Peyer's patch (tissue), 4 donors: ENCODE measurements around the gene CBLB.

Experiments
- POLR2A ChIP-seq, 2 donors: fragments of 450-650 bp; IDR thresholded peaks; one replicate each; pipeline ENCODE4 v1.5.1; 2017; ENCODE audit warnings: antibody characterized with exemption in 2 of 2, mild to moderate bottlenecking in 2 of 2, moderate library complexity in 2 of 2
- TF ChIP-seq, protein P1 (sequence below), 6 experiments: fragments of 450-650 bp in 4 of 6; fragments of 200-600 bp in 2 of 6; sonication (generic) in 1 of 6; IDR thresholded peaks; one replicate each; pipeline ENCODE4 v1.5.1; 2017 to 2019; ENCODE audit warnings: antibody characterized with exemption in 6 of 6, mild to moderate bottlenecking in 3 of 6, moderate library complexity in 1 of 6

DNA sequence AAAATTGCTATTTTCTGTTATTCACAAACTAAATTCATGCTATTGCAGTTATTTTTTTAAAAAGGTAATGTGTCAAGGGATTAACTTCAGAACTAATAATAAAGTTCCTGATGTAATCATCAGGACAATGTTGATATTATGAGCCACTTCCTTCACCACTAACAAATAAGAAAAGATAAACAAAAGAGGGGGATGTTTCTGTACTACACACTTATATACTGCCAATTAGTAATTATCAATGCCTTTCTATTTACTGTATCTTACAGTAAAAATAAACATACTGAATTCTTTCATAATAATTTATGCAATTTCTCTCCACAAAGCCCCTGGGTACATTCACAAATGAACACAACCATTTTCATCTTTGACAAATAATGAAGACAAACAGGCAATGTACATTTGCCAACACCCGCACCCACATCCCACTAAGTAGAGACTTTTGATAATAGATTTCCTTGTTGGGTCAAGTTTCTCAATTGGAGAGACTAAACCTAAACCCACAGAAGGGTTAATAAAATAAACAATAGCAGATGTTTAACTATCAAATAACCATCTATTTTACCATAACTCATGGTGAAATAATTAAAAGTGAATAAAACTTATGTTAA lies 3.7 kb downstream of the CBLB start:
- TF ChIP-seq, protein P1, sequence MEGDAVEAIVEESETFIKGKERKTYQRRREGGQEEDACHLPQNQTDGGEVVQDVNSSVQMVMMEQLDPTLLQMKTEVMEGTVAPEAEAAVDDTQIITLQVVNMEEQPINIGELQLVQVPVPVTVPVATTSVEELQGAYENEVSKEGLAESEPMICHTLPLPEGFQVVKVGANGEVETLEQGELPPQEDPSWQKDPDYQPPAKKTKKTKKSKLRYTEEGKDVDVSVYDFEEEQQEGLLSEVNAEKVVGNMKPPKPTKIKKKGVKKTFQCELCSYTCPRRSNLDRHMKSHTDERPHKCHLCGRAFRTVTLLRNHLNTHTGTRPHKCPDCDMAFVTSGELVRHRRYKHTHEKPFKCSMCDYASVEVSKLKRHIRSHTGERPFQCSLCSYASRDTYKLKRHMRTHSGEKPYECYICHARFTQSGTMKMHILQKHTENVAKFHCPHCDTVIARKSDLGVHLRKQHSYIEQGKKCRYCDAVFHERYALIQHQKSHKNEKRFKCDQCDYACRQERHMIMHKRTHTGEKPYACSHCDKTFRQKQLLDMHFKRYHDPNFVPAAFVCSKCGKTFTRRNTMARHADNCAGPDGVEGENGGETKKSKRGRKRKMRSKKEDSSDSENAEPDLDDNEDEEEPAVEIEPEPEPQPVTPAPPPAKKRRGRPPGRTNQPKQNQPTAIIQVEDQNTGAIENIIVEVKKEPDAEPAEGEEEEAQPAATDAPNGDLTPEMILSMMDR (IDR thresholded peaks at IDR 0.05): no peak
- TF ChIP-seq POLR2A (IDR thresholded peaks at IDR 0.05): no peak
